T47D (cell line): ENCODE measurements around the gene DNAJC9.
A peak's percentile ranks its signal among the peaks of the same experiment; 100 is the strongest.

Source experiments
- DNase-seq, 2 experiments: peaks; one replicate each; pipeline versions ENCODE4 v3.0.0 to v3.0.0-alpha.2; 2011 to 2012; ENCODE audit warnings: low read depth in 1 of 2, low spot score in 1 of 2
- JUND ChIP-seq: IDR thresholded peaks from 2 replicates; pipeline ENCODE4 v1.6.1; 2012; ENCODE audit warnings: low read depth
- in situ Hi-C: cut with HindIII; loops from 2 replicates; pipeline ENCODE4 v1.10.0; 2016; ENCODE audit warnings: low sequenced_read_pairs, low pct_unique_long_range_greater_than_20kb

DNAJC9 gene

GRCh38 chr10:73228247-73228646, 18.8 kb downstream of the DNAJC9 start:
- in situ Hi-C loops, result no loop called here
- no peak for TF ChIP-seq JUND
- DNase-seq, result no peak

GRCh38 chr10:73226663-73227062, 20.4 kb downstream of the DNAJC9 start:
- in situ Hi-C loops, result no loop called here
- TF ChIP-seq JUND, result no peak
- no peak for DNase-seq

GRCh38 chr10:73225518-73225917, 21.5 kb downstream of the DNAJC9 start:
- no peak for DNase-seq
- in situ Hi-C loops, result no loop called here
- TF ChIP-seq JUND, result no peak

- no peak for DNase-seq
- no peak for TF ChIP-seq JUND
- in situ Hi-C loops, result no loop called here
These were observed 26.1 kb downstream of the DNAJC9 start for GRCh38 chr10:73220989-73221388.

GRCh38 chr10:73219384-73219783, 27.7 kb downstream of the DNAJC9 start:
- in situ Hi-C loops, result no loop called here
- TF ChIP-seq JUND, result no peak
- no peak for DNase-seq

GRCh38 chr10:73218431-73219191, 28.4 kb downstream of the DNAJC9 start:
- peak; percentile 19 to 59 for DNase-seq
- in situ Hi-C loops, result no loop called here
- TF ChIP-seq JUND, result no peak

- in situ Hi-C loops, result no loop called here
- no peak for DNase-seq
- no peak for TF ChIP-seq JUND
These were observed 29.4 kb downstream of the DNAJC9 start for GRCh38 chr10:73217628-73218027.

GRCh38 chr10:73215749-73216148, 31.3 kb downstream of the DNAJC9 start:
- TF ChIP-seq JUND, result no peak
- in situ Hi-C loops, result no loop called here

GRCh38 chr10:73211106-73211811, 35.8 kb downstream of the DNAJC9 start:
- TF ChIP-seq JUND, result no peak

More at GRCh38 chr10:73215749-73216148, 31.3 kb downstream of the DNAJC9 start:
- DNase-seq, result no peak

GRCh38 chr10:73210395-73211105, 36.5 kb downstream of the DNAJC9 start:
- no peak for TF ChIP-seq JUND
- in situ Hi-C loops, result no loop called here
- no peak for DNase-seq

More at GRCh38 chr10:73211106-73211811, 35.8 kb downstream of the DNAJC9 start:
- in situ Hi-C loops, result no loop called here
- DNase-seq, result no peak

- TF ChIP-seq JUND, result no peak
- in situ Hi-C loops, result no loop called here
- peak; percentile 23 to 52 for DNase-seq
These were observed 37.4 kb downstream of the DNAJC9 start for GRCh38 chr10:73209705-73210104.

GRCh38 chr10:73207883-73208282, 39.2 kb downstream of the DNAJC9 start:
- in situ Hi-C loops, result no loop called here
- no peak for TF ChIP-seq JUND
- DNase-seq, result no peak

GRCh38 chr10:73206385-73206784, 40.7 kb downstream of the DNAJC9 start:
- in situ Hi-C loops, result no loop called here
- TF ChIP-seq JUND, result no peak
- DNase-seq, result no peak
